HL-60 (cell line): ENCODE results near the gene PTPRD.

Source experiments
- CTCF ChIP-seq: IDR thresholded peaks from one replicate; pipeline ENCODE4 v1.5.1; 2011; ENCODE audit warnings: low read length, control low read depth, inconsistent platforms; ENCODE audit not compliant: insufficient read depth
- POLR2AphosphoS5 ChIP-seq: IDR thresholded peaks from 2 replicates; pipeline ENCODE4 v1.6.1; 2012; ENCODE audit warnings: low read depth

GRCh38 chr9:10548348-10548747 is 64.5 kb downstream of the PTPRD start:
- TF ChIP-seq CTCF (no peak), POLR2AphosphoS5 (no peak)
